HK-2 (cell line): Measurements from ENCODE around the gene TNS3.
"Not testable (repeated sequence)": the region's sequence is repeated elsewhere in the genome, so short reads cannot be mapped to it uniquely, and the experiment has no call there.

ENCODE experiments used
- DNase-seq: peaks from one replicate; pipeline ENCODE4 v3.0.0-alpha.2; 2018; ENCODE audit not compliant: unreplicated experiment

Gene TNS3

DNA sequence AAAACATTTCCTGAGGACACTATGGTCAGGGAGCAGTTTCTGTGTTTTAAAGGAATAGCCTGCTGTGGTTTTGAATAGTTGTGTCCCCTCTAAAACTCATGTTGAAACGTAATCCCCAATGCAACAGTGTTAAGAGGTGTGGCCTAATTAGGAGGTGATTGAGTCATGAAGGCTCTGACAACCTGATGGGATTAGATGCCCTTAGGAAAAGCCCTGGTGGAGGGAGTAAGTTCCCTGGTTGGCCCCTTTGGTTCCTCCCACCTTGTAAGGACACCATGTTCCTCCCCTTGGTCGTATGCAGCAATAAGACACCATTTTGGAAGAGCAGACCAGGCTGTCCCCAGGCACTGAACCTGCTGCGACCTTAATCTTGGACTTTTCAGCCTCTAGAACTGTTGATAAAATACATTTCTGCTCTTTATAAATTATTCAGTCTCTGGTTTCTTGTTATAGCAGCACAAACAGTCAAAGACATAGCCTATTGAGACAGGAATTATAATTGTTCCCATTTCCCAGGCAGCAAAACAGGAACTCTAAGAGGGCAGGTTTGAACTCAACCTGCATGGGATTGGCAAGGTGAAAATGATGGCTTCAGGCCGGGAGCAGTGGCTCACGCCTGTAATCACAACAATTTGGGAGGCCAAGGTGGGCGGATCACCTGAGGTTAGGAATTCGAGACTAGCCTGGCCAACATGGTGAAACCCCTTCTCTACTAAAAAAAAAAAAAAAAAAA lies 20.5 kb upstream of the TNS3 start:
- DNase-seq, result peak; percentile 32

- no peak for DNase-seq
These were observed 20.0 kb upstream of the TNS3 start for GRCh38 chr7:47601881-47602249.

DNA sequence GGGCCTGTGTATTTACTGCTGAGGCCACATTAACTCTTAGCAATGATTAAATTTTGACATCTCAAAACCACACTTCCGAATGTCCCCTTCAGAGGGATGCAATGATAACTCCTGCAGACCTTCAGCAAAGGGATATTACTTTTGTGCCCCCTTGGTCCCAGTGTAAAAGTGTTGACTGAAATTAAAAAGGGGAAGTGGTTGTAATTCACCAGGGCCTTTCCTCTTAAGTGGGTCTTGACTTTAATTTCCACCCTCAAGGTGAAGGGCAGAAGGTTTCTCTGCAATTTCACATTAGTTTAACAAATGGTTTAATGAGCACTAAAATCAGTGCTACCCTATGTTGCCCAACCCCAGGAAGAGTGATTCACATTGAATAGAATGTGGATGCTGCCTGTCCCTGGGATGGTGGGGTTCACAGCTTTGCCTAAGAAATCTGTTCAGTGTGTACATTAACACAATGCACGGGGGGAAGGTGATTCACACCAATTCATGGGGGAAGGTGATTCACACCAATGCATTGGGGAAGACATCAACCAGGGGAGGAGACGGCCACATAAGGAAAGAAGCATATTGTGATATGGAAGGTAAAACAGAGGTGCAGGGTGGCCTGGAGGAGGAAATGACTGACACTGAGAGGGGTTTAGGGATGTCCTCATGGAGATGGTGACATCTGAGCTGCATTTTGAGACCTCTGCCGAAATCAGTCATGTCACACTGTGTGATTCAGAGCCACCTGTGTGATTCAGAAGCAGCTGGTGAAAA lies 19.4 kb upstream of the TNS3 start:
- peak; percentile 68 for DNase-seq

DNA sequence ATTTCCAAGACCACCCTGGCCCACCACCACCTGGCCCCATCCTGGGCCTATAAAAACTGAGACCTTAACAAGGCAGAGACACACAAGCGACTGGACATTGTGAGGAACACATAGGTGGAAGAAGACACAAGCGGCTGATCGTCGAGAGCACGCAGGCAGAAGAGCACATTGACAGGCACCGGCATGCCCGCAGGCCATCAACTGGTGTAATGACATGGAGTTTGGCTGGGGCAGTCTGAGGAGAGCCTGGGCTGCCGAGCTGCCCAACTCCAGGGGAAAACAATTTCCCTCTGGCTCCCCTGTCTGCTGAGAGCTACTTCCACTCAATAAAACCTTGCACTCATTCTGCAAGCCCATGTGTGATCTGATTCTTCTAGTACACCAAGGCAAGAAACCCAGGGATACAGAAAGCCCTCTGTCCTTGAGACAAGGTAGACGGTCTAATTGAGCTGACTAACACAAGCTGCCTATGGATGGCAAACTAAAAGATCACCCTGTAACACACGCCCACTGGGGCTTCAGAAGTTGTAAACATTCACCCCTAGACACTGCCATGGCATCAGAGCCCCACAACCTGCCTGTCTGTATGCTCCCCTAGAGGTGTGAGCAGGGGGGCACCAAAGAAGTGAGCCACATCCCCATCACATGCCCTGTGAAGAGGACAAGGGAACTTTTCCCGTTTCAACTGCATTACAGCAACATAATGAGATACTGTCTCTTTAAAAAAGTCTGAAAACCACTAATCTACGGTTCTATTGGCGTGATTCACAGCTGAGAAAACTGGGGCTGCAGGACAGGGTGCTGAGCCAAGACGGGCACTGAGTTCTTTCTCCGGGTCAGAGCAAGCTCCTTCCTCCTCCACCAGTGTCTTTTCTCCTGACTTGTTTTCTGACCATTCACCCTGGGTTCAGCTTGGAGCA lies 18.5 kb upstream of the TNS3 start:
- DNase-seq, result peak; percentile 60

GRCh38 chr7:47597379-47597778 lies 15.5 kb upstream of the TNS3 start:
- DNase-seq, result no peak

DNA sequence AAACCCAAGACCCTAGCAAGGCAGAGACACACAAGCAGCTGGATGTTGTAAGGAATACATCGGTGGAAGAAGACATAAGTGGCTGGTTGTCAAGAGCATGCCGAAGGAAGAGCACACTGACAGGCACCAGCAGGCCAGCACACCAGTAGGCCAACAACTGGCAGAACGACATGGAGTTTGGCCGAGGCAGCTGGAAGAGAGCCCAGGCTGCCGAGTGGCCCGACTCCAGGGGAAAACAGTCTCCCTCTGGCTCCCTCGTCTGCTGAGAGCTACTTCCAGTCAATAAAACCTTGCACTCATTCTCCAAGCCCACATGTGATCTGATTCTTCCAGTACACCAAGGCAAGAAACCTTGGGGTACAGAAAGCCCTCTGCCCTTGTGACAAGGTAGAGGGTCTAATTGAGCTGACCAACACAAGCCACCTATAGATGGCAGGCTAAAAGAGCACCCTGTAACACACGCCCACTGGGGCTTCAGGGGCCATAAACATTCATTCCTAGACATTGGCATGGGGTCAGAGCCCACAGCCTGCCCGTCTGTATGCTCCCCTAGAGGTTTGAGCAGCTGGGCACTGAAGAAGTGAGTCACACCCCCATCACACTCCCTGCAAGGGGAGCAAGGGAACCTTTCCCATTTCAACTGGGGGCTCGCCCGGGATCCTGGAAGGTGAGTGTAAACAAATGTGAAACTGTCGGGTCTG lies 14.7 kb upstream of the TNS3 start:
- DNase-seq, result no peak

DNA sequence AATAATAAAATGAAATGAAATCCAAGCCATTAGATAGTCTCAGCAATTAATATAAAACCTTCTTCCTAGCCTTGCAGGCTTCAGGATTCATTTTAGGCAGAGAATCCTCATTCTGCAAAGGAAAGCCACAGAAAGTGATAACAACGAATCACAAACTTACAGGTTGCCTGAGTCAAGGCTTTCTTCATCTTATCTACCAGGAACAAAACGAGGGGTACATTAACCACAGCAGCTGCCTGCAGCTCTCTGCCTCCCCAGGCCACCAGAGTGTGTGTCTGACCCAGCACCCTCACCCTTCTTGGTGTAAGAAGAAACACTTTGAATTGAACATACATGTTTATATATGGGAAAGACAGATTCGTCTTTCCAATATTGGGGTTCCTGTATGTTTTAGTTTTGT lies 12.5 kb upstream of the TNS3 start:
- no peak for DNase-seq

DNA sequence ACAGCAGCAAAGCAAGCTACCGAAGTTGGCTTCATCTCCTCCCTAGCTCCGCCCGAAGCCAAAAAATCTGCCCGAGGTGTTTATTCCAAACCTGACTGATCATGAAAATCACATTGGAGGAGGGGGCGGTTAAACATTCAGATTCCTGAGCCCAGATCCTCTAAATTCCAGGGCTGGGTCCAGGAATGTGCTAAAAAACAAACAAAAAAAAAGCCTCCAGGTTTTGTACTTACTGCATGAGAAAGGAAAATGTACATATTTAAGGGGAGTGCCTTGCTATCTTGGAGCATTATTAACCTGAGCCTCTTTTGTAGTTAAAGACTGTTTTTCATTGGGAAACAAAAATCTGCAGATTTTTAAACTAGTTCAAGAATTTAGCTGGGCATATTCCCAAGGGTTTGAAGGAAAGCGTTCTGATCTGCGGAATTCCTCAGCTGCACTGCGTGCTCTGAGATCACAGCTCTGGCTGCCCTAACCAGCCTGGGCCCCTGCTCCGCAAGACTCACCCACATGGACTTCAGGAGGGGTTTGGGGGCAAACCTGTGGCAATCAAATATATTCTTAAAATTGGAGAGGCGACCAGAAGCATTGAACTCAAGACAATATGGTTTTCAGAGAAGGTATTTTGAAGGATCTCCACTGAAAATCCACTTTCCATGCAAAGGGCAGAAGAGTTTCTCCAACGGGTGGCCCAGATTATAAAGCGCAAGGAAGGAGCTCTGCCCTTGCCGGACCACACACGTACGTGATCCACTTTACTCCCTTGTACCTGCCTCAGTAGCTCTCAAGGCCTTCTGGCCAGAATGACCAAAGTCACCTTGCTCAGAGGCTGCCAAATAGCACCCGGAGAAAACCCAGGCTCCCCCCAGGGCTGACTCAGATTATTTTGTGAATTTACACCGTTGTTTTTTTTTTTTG lies 10.0 kb upstream of the TNS3 start:
- DNase-seq, result no peak

GRCh38 chr7:47591089-47591654 lies 9.3 kb upstream of the TNS3 start:
- no peak for DNase-seq

DNA sequence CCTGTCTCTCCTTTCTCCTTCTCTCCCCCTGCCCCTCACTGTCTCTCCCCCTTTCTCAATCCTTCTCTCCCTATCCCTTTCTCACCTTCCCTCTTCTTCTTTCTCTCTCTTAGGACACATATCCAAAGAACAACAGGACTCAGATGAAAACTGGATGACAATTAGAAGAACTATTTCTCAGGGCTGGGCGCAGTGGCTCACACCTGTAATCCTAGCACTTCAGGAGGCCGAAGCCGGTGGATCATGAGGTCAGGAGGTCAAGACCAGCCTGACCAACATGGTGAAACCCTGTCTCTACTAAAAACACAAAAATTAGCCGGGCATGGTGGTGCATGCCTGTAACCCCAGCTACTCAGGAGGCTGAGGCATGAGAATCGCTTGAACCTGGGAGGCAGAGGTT lies 8.3 kb upstream of the TNS3 start:
- DNase-seq, result not testable (repeated sequence)

DNA sequence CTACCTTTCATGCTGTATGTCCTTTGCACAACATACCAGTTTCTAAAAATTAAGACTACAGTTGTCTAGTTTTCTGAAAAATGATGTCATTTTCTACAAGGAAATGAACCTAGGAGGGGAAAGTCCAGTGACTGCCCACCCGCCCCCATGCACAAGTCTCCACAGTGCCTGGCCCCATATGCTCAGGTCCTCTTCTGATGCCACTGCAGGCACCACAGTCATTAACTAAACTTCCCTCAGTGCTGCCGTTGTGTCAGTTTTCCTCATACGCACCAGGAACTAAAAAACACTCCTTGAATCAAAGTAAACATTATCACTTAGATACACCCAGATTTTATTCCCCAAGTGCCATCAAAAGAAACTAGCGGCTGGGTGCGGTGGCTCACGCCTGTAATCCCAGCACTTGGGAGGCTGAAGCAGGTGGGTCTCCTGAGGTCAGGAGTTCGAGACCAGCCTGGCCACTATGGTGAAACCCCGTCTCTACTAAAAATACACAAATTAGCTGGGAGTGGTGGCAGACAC lies 6.9 kb upstream of the TNS3 start:
- no peak for DNase-seq

DNA sequence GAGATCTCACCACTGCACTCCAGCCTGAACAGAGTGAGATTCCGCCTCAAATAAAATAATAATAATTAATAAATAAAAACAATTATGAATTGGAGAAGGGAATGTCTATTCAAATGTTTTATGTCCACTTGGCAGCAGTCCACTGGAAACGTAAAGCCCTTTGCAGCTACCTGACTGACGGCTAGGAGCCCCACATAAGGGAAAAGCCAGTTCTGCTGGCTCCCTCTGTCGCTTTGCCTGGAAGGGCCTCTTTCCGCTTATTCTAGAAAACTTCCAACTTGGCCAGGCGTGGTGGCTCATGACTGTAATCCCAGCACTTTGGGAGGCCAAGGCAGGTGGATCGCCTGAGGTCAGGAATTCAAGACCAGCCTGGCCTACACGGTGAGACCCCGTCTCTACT lies 6.1 kb upstream of the TNS3 start:
- DNase-seq, result no peak

GRCh38 chr7:47587351-47587750 lies 5.4 kb upstream of the TNS3 start:
- no peak for DNase-seq

DNA sequence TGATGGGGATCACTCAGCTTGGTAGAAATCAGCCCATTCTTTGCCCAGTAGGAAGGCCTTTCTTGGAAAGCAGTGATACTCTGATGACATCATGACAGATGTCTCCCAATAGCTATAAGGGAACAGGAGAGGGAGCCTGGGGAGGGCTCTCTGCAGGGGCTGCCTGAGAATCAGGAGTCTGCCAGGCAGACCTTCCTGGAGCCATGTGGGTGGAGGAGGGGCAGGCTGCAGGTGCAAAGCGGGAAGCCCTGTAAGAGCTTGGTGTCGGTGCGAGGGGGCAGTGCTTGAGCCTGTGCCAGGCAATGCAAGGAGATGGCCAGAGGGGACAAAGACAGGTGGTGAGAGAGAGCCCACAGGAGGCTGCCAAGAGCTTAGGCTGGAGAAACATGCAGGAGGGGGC lies 5.0 kb upstream of the TNS3 start:
- no peak for DNase-seq

- DNase-seq, result not testable (repeated sequence)
These were observed 4.3 kb upstream of the TNS3 start for GRCh38 chr7:47586161-47586670.

DNA sequence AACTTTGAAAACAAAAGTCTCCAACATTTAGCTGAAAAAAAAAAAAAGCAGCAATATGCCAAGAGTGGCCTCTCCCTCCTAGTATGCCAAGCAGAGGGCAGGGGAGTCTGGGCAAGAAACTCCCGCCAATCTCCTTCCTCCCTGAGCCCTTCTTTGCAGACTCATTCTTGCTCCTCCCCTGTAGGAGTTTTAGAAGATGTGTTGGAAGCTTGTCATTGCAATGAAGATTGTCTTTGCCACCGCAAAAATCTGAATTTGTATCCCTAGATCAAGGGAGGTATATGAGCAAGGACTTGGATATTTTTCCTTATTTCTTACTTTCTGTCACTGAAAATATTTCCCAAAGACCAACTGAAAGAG lies 2.6 kb upstream of the TNS3 start:
- DNase-seq, result no peak

- DNase-seq, result no peak
These were observed 2.0 kb upstream of the TNS3 start for GRCh38 chr7:47583739-47584535.

GRCh38 chr7:47582764-47583738 lies 1.1 kb upstream of the TNS3 start:
- DNase-seq, result no peak
